GM23338 (cell line): ENCODE results near the gene MATN3.

Experiments
- CREB1 ChIP-seq: fragments of 250-450 bp; sonication (Bioruptor Pico); IDR thresholded peaks from 2 replicates; pipeline ENCODE4 v1.5.0; 2020; ENCODE audit warnings: low read depth, mild to moderate bottlenecking, moderate library complexity
- EZH2 ChIP-seq: fragments of 200-600 bp; sonication (generic); IDR thresholded peaks from one replicate; pipeline ENCODE4 v1.8.0; 2017; ENCODE audit warnings: antibody characterized with exemption, mild to moderate bottlenecking, low read depth; ENCODE audit not compliant: unreplicated experiment
- EZH2phosphoT487 ChIP-seq: fragments of 200-600 bp; sonication (generic); IDR thresholded peaks from one replicate; pipeline ENCODE4 v1.8.1; 2018; ENCODE audit warnings: antibody characterized with exemption; ENCODE audit not compliant: unreplicated experiment
- JUNB ChIP-seq: IDR thresholded peaks from one replicate; pipeline ENCODE4 v1.6.1; 2016; ENCODE audit warnings: antibody characterized with exemption; ENCODE audit not compliant: unreplicated experiment
- NANOG ChIP-seq: IDR thresholded peaks from 2 replicates; pipeline ENCODE4 v1.6.1; 2016; ENCODE audit warnings: antibody characterized with exemption, borderline replicate concordance
- POLR2AphosphoS5 ChIP-seq: IDR thresholded peaks from 2 replicates; pipeline ENCODE4 v1.6.1; 2016; ENCODE audit warnings: antibody characterized with exemption, low read depth
- STAT1 ChIP-seq: IDR thresholded peaks from one replicate; pipeline ENCODE4 v1.6.1; 2016; ENCODE audit warnings: antibody characterized with exemption; ENCODE audit not compliant: unreplicated experiment
- ZNF114 ChIP-seq: fragments of 250-450 bp; sonication (Bioruptor Pico); IDR thresholded peaks from 2 replicates; pipeline ENCODE4 v1.5.0; 2020; ENCODE audit warnings: mild to moderate bottlenecking, moderate library complexity
- ZNF331 ChIP-seq: fragments of 250-450 bp; sonication (Bioruptor Pico); IDR thresholded peaks from 2 replicates; pipeline ENCODE4 v1.5.0; 2020; ENCODE audit warnings: low read depth, mild to moderate bottlenecking, moderate library complexity
- TF ChIP-seq, protein P1 (sequence below), 2 experiments: fragments of 200-600 bp in 1 of 2; sonication (generic) in 1 of 2; conservative IDR thresholded peaks; 2 replicates each; pipeline versions ENCODE4 v1.5.1 to v1.6.1; 2016 to 2017; ENCODE audit warnings: antibody characterized with exemption in 2 of 2, low read depth in 2 of 2, mild to moderate bottlenecking in 2 of 2, moderate library complexity in 1 of 2
- TF ChIP-seq, protein P2 (sequence below): IDR thresholded peaks from one replicate; pipeline ENCODE4 v1.6.1; 2018; ENCODE audit warnings: antibody characterized with exemption; ENCODE audit not compliant: unreplicated experiment
- TF ChIP-seq, protein P3 (sequence below): IDR thresholded peaks from 2 replicates; pipeline ENCODE4 v1.6.1; 2016; ENCODE audit warnings: antibody characterized with exemption
- TF ChIP-seq, protein P4 (sequence below): fragments of 250-450 bp; sonication (Bioruptor Pico); IDR thresholded peaks from 2 replicates; pipeline ENCODE4 v1.5.0; 2020; ENCODE audit warnings: mild to moderate bottlenecking, moderate library complexity

DNA sequence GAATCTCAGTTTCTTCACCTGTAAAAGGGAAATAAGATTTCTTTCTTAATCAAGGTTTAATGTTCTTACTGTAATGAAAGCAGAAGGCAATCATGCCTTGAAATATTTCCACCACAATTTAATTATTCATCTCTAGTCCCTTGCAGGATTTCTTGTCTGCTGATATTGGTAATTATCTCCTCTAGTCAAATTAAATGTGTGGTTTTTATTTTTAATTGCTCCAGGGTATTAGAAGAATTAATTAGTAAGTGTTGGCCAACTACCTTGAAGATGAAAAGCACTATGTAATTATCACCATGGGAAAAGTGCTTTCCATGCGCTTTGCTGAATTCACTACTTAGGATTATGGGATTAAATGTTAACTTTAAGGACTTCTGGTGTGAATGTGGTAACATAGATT, 47.6 kb upstream of the MATN3 start:
- TF ChIP-seq, protein P1, sequence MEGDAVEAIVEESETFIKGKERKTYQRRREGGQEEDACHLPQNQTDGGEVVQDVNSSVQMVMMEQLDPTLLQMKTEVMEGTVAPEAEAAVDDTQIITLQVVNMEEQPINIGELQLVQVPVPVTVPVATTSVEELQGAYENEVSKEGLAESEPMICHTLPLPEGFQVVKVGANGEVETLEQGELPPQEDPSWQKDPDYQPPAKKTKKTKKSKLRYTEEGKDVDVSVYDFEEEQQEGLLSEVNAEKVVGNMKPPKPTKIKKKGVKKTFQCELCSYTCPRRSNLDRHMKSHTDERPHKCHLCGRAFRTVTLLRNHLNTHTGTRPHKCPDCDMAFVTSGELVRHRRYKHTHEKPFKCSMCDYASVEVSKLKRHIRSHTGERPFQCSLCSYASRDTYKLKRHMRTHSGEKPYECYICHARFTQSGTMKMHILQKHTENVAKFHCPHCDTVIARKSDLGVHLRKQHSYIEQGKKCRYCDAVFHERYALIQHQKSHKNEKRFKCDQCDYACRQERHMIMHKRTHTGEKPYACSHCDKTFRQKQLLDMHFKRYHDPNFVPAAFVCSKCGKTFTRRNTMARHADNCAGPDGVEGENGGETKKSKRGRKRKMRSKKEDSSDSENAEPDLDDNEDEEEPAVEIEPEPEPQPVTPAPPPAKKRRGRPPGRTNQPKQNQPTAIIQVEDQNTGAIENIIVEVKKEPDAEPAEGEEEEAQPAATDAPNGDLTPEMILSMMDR (conservative IDR thresholded peaks at IDR 0.05; ENCODE audit: low read depth in 2 of 2), result no peak
- no peak for TF ChIP-seq POLR2AphosphoS5
- no peak for TF ChIP-seq STAT1
- TF ChIP-seq EZH2, result no peak
- no peak for TF ChIP-seq EZH2phosphoT487
- no peak for TF ChIP-seq CREB1
- TF ChIP-seq JUNB, result no peak
- TF ChIP-seq, protein P2, sequence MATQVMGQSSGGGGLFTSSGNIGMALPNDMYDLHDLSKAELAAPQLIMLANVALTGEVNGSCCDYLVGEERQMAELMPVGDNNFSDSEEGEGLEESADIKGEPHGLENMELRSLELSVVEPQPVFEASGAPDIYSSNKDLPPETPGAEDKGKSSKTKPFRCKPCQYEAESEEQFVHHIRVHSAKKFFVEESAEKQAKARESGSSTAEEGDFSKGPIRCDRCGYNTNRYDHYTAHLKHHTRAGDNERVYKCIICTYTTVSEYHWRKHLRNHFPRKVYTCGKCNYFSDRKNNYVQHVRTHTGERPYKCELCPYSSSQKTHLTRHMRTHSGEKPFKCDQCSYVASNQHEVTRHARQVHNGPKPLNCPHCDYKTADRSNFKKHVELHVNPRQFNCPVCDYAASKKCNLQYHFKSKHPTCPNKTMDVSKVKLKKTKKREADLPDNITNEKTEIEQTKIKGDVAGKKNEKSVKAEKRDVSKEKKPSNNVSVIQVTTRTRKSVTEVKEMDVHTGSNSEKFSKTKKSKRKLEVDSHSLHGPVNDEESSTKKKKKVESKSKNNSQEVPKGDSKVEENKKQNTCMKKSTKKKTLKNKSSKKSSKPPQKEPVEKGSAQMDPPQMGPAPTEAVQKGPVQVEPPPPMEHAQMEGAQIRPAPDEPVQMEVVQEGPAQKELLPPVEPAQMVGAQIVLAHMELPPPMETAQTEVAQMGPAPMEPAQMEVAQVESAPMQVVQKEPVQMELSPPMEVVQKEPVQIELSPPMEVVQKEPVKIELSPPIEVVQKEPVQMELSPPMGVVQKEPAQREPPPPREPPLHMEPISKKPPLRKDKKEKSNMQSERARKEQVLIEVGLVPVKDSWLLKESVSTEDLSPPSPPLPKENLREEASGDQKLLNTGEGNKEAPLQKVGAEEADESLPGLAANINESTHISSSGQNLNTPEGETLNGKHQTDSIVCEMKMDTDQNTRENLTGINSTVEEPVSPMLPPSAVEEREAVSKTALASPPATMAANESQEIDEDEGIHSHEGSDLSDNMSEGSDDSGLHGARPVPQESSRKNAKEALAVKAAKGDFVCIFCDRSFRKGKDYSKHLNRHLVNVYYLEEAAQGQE, result no peak
- no peak for TF ChIP-seq NANOG
- no peak for TF ChIP-seq ZNF114 (CRISPR knock-in tag)
- TF ChIP-seq ZNF331 (CRISPR knock-in tag), result no peak
- TF ChIP-seq, protein P3, sequence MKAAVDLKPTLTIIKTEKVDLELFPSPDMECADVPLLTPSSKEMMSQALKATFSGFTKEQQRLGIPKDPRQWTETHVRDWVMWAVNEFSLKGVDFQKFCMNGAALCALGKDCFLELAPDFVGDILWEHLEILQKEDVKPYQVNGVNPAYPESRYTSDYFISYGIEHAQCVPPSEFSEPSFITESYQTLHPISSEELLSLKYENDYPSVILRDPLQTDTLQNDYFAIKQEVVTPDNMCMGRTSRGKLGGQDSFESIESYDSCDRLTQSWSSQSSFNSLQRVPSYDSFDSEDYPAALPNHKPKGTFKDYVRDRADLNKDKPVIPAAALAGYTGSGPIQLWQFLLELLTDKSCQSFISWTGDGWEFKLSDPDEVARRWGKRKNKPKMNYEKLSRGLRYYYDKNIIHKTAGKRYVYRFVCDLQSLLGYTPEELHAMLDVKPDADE, result no peak
- TF ChIP-seq, protein P4, sequence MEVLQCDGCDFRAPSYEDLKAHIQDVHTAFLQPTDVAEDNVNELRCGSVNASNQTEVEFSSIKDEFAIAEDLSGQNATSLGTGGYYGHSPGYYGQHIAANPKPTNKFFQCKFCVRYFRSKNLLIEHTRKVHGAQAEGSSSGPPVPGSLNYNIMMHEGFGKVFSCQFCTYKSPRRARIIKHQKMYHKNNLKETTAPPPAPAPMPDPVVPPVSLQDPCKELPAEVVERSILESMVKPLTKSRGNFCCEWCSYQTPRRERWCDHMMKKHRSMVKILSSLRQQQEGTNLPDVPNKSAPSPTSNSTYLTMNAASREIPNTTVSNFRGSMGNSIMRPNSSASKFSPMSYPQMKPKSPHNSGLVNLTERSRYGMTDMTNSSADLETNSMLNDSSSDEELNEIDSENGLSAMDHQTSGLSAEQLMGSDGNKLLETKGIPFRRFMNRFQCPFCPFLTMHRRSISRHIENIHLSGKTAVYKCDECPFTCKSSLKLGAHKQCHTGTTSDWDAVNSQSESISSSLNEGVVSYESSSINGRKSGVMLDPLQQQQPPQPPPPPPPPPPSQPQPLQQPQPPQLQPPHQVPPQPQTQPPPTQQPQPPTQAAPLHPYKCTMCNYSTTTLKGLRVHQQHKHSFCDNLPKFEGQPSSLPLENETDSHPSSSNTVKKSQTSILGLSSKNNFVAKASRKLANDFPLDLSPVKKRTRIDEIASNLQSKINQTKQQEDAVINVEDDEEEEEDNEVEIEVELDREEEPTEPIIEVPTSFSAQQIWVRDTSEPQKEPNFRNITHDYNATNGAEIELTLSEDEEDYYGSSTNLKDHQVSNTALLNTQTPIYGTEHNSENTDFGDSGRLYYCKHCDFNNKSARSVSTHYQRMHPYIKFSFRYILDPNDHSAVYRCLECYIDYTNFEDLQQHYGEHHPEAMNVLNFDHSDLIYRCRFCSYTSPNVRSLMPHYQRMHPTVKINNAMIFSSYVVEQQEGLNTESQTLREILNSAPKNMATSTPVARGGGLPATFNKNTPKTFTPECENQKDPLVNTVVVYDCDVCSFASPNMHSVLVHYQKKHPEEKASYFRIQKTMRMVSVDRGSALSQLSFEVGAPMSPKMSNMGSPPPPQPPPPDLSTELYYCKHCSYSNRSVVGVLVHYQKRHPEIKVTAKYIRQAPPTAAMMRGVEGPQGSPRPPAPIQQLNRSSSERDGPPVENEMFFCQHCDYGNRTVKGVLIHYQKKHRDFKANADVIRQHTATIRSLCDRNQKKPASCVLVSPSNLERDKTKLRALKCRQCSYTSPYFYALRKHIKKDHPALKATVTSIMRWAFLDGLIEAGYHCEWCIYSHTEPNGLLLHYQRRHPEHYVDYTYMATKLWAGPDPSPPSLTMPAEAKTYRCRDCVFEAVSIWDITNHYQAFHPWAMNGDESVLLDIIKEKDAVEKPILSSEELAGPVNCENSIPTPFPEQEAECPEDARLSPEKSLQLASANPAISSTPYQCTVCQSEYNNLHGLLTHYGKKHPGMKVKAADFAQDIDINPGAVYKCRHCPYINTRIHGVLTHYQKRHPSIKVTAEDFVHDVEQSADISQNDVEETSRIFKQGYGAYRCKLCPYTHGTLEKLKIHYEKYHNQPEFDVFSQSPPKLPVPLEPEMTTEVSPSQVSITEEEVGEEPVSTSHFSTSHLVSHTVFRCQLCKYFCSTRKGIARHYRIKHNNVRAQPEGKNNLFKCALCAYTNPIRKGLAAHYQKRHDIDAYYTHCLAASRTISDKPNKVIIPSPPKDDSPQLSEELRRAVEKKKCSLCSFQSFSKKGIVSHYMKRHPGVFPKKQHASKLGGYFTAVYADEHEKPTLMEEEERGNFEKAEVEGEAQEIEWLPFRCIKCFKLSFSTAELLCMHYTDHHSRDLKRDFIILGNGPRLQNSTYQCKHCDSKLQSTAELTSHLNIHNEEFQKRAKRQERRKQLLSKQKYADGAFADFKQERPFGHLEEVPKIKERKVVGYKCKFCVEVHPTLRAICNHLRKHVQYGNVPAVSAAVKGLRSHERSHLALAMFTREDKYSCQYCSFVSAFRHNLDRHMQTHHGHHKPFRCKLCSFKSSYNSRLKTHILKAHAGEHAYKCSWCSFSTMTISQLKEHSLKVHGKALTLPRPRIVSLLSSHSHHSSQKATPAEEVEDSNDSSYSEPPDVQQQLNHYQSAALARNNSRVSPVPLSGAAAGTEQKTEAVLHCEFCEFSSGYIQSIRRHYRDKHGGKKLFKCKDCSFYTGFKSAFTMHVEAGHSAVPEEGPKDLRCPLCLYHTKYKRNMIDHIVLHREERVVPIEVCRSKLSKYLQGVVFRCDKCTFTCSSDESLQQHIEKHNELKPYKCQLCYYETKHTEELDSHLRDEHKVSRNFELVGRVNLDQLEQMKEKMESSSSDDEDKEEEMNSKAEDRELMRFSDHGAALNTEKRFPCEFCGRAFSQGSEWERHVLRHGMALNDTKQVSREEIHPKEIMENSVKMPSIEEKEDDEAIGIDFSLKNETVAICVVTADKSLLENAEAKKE (CRISPR knock-in tag), result no peak
